ENCODE measurements around the gene KCTD18.

GRCh38 chr2:200477667-200478131 is 32.2 kb downstream of the KCTD18 start:
- TF ChIP-seq EZH2 (IDR thresholded peaks at IDR 0.05; ENCODE audit: low read depth, low read length, severe bottlenecking), result no peak
- no peak for TF ChIP-seq KDM1A (IDR thresholded peaks at IDR 0.05; ENCODE audit: borderline replicate concordance, low read length)
- no peak for TF ChIP-seq TAF1 (IDR thresholded peaks at IDR 0.05; ENCODE audit: low read depth, low read length)
- TF ChIP-seq, protein P1, sequence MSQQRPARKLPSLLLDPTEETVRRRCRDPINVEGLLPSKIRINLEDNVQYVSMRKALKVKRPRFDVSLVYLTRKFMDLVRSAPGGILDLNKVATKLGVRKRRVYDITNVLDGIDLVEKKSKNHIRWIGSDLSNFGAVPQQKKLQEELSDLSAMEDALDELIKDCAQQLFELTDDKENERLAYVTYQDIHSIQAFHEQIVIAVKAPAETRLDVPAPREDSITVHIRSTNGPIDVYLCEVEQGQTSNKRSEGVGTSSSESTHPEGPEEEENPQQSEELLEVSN (IDR thresholded peaks at IDR 0.05), result no peak
- TF ChIP-seq RAD21 (IDR thresholded peaks at IDR 0.05 in 1 of 2, conservative IDR thresholded peaks at IDR 0.05 in 1 of 2; ENCODE audit: low read depth in 2 of 2, low read length in 2 of 2), result no peak
- no peak for TF ChIP-seq POLR2A (IDR thresholded peaks at IDR 0.05; ENCODE audit: control extremely low read depth in 1 of 2, low read depth in 2 of 2, low read length in 2 of 2)
- TF ChIP-seq CTCF (IDR thresholded peaks at IDR 0.05; ENCODE audit: control extremely low read depth in 1 of 3, insufficient read depth in 1 of 3, low read depth in 1 of 3, low read length in 3 of 3), result no peak
- TF ChIP-seq, protein P2, sequence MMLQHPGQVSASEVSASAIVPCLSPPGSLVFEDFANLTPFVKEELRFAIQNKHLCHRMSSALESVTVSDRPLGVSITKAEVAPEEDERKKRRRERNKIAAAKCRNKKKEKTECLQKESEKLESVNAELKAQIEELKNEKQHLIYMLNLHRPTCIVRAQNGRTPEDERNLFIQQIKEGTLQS (IDR thresholded peaks at IDR 0.05; ENCODE audit: insufficient read depth, low read depth, low read length), result no peak
- TF ChIP-seq MAX (IDR thresholded peaks at IDR 0.05), result no peak
- no peak for TF ChIP-seq NANOG (IDR thresholded peaks at IDR 0.05; ENCODE audit: insufficient read depth, low read depth, low read length, poor library complexity, severe bottlenecking)
